Activated T-cell treated with anti-CD3 and anti-CD28 coated beads, Interleukin-2, amount 50 U/mL, for 4 hours (primary cell): Measurements from ENCODE around the gene MVB12B. TPM values are rescaled to one million over a fixed set of nuclear protein-coding genes. Genes with fewer than 3 reads are reported as not detected.

Experiments
- ATAC-seq, 2 donors: fragments of 200-7000 bp; cut with Tn5 transposase; one replicate each; pipeline ENCODE4 v1.10.0; 2021
- DNase-seq: peaks from one replicate; pipeline ENCODE4 v3.0.0-alpha.2; 2020
- H3K27me3 Mint-ChIP-seq: one replicate; pipeline ENCODE4 v1.8.0; 2021; ENCODE audit warnings: low read depth, mixed read lengths
- H3K36me3 Mint-ChIP-seq: one replicate; pipeline ENCODE4 v1.8.0; 2022; ENCODE audit warnings: mixed read lengths; ENCODE audit not compliant: insufficient read depth
- H3K4me1 Mint-ChIP-seq: one replicate; pipeline ENCODE4 v1.8.0; 2021; ENCODE audit warnings: low read depth, mixed read lengths
- H3K4me3 Mint-ChIP-seq: one replicate; pipeline ENCODE4 v1.8.0; 2021; ENCODE audit warnings: mild to moderate bottlenecking, moderate library complexity, mixed read lengths
- H3K9me3 Mint-ChIP-seq: one replicate; pipeline ENCODE4 v1.8.0; 2021; ENCODE audit warnings: mixed read lengths
- total RNA-seq, 3 donors: library from RNA; stranded (reverse); gene quantifications; one replicate each; pipeline ENCODE4 v1.2.1, GENCODE V29; 2021

MVB12B gene
- total RNA-seq, 3 donors from 2014 or later = 3.7 to 4.5 (median 4.1) TPM

DNA sequence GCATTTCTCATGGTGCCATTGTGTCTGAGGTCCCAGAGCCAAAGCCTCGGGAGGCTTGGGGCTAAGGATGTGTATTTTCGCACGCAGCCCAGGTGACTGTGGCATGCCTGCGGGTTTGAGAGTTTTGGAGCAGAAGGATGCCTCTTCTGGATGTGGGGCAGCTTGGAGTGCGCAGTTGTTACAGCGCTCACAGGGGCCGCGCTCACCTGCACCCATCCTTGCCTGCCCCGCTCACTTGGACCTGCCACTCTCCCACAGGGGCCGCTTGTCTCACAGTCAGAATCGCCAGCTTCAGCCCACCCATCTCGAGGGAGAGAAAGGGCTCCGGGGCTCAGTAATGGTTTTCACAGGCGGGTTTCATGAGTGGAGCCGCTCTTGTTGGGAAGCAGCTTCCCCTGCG, 132.9 kb downstream of the MVB12B start:
- H3K9me3 Mint-ChIP-seq = no peaks in the 10 kb centered on the region
- no peak overlapping the region for H3K4me3 Mint-ChIP-seq
- no peaks in the 10 kb centered on the region for H3K4me1 Mint-ChIP-seq
- ATAC-seq (no peak), DNase-seq (no peak)
- peaks cover 5% of the 10 kb centered on the region for H3K36me3 Mint-ChIP-seq
- H3K27me3 Mint-ChIP-seq = no peaks in the 10 kb centered on the region

DNA sequence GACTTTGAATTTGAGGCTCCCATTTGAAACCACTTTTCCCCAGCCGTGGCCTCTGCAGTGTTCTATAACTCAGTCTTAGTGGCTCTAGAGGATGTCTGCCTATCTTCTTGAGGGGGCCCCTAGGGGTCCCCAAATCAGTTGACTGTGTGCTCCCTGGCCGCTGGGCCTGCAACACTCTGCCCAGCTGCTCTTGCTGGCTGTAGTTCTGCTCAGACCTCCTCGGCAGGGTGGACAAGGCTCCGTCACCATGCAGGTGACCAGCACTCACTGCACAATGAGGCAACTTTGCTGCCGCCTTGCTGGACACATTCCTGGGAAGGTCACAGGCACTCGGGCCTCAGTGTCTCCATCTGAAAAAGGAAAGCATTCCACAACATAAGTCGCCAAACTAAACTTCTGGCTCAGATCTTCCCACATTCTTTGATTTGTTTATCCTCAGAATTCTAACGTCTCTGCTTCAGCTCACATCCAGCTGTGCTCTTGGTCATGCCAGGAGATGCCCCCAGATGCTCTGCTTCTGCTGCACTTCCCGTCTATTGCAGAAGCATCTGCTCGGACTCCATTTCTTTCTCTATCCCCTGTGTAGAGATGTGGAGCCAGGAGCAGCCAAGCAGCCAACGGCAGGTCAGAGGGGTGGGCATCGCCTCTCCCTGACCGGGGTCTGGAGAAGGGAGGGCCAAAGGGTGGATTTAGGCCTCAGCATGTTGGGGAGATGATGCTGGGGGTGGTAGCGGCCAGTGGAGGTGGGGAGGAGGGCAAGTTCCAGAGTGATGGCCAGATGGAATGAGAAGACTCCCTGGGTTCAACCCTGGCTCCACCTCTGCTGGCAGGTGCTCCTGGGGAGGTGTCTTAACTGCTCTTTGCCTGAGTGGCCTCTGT, 133.6 kb downstream of the MVB12B start:
- H3K4me1 Mint-ChIP-seq = no peaks in the 10 kb centered on the region

DNA sequence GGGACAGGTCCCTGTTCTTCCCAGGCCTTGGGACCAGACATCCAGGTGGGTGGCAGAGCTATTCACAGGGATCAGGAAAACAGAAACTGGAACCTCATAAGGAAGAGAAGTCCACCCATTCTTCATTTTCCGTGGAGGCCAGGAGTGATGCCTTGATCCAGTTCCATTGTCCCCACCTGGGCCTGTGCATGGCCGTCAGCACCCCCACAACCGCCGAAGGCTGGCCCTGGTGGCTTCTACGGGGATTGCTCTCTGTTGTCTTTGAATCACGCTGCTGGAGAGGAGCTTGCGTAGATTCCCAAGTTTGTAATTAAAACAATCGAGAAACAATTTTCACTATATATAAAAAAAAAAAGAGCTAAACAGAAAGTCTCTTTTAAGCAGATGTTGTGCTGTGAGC, 134.4 kb downstream of the MVB12B start:
- Mint-ChIP-seq H3K27me3 (no peaks in the 10 kb centered on the region), H3K4me3 (no peak overlapping the region), H3K36me3 (peaks cover 3% of the 10 kb centered on the region), H3K9me3 (no peaks in the 10 kb centered on the region), H3K4me1 (no peaks in the 10 kb centered on the region)
- no peak for ATAC-seq
- DNase-seq = no peak

More for the DNA sequence above, 133.6 kb downstream of the MVB12B start:
- ATAC-seq (no peak), DNase-seq (no peak)
- peaks cover 3% of the 10 kb centered on the region for H3K36me3 Mint-ChIP-seq
- H3K27me3 Mint-ChIP-seq = no peaks in the 10 kb centered on the region
- no peaks in the 10 kb centered on the region for H3K9me3 Mint-ChIP-seq
- H3K4me3 Mint-ChIP-seq = no peak overlapping the region

DNA sequence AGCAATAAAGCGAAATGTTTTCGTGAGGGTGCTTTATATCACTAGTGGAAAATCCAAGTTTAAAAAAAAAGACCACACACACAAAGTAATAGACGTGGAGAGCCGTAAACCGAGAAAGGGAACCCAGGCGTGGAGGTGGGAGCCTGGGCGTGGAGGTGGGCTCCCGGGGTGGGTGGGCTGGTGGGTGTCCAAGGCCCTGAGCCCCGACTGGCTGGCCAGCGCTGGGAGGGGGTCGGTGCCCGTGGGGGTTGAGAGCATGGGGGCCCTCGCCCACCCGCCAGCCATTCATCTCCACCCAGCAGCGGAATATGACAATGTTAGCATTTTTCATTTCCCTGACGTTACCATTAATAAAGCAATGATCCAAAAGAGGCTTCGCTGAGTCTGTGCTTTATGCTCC, 135.0 kb downstream of the MVB12B start:
- peaks cover 3% of the 10 kb centered on the region for H3K36me3 Mint-ChIP-seq
- no peaks in the 10 kb centered on the region for H3K9me3 Mint-ChIP-seq
- H3K4me1 Mint-ChIP-seq = no peaks in the 10 kb centered on the region
- DNase-seq (no peak), ATAC-seq (no peak)
- H3K4me3 Mint-ChIP-seq = no peak overlapping the region
- H3K27me3 Mint-ChIP-seq = no peaks in the 10 kb centered on the region

DNA sequence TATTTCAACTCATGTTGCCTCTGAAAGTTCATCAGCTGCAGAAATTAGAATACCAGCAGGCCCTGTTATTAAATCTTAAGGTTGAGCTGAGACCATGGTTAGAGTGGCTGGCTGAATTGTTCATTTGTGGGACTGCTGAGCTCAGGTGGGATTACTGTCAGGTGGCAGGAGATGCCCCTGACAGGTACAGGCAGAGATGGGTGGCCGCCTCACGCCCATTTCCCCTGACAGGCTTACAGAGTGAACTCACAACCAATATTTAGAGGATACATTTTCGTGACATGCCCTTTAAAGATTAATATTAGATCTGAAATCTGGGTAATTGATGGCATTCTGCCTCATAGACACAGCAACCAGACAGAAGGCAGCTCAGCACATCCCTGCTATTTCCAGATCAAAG, 136.0 kb downstream of the MVB12B start:
- Mint-ChIP-seq H3K9me3 (no peaks in the 10 kb centered on the region), H3K36me3 (peaks cover 3% of the 10 kb centered on the region), H3K4me3 (no peak overlapping the region), H3K4me1 (peaks cover 6% of the 10 kb centered on the region), H3K27me3 (no peaks in the 10 kb centered on the region)
- ATAC-seq = no peak
- DNase-seq = no peak

DNA sequence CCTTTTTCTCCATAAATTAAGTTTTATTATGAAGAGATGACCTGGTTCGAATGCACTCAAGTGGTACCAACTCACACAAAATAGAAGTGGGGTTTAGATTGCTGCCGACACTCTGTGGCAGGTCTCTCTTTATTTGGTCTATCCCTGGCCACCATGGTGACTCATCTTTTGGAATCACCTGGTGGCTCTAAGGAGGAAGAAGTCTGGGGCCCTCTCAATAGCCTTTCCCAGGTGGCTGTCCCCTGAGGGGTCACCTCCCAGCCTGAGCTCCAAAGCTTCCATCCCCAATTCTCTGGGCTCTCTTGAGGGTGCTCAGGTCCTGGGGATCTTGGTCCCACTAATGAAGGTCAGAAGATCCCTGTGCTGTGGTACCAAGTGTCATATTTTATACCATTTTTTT, 136.8 kb downstream of the MVB12B start:
- DNase-seq (no peak), ATAC-seq (no peak)
- Mint-ChIP-seq H3K27me3 (no peaks in the 10 kb centered on the region), H3K9me3 (no peaks in the 10 kb centered on the region), H3K4me3 (no peak overlapping the region), H3K4me1 (peaks cover 13% of the 10 kb centered on the region), H3K36me3 (peaks cover 3% of the 10 kb centered on the region)

DNA sequence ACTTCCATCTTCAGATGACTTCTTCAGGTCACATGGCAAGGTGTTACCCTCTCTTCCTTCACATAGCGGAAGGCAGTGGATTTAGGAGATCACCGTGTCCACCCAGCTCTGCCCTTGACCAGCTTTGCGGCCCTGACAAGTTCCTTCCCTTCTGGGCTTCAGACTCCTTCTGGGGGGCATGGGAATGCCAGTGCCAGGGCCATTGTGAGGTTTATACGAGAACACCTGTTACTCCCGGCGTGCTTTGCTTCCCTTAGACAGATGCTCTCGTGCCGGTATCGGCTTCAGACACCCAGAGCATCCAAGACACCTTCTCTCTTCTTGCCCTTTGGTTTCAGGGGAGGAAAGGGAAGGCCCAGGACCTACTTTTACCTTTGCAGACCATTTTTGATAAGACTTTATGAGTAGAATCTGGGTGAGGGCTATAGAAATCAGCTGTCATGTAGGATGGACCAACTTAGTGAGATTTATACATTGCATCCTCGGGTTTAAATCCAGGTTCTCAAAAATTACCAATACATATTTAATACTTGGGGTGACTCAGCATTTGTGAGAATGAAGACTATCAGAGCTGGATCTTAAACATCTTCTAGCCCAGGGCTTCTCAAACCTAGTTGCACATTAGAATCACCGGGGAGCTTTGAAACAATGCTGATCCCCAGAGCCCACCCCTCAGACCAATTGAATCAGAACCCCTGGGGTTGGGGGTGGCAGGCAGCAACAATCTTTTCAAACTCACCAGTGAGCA, 138.2 kb downstream of the MVB12B start:
- ATAC-seq = no peak
- Mint-ChIP-seq H3K4me3 (no peak overlapping the region), H3K36me3 (peaks cover 3% of the 10 kb centered on the region), H3K27me3 (no peaks in the 10 kb centered on the region), H3K9me3 (no peaks in the 10 kb centered on the region), H3K4me1 (peaks cover 27% of the 10 kb centered on the region)
- DNase-seq = no peak

DNA sequence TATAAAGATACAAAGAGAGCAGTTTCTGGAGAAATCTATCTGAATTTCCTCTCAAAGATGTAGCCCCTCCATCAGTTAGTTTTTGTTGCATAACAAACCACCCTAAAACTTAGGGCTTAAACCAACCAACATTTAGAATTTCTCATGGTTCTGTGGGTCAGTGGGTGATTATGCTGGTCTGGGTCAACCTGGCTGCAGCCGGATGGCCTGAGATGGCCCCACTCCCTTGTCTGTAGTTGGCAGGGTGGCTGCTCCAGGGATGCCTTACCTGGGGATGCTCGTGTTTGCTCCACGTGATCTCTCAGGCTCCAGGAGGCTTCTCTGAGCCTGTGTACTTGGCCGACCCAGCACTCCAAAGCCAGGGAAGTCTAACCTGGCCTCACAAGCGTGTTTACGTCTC, 139.3 kb downstream of the MVB12B start:
- Mint-ChIP-seq H3K4me3 (no peak overlapping the region), H3K4me1 (peaks cover 38% of the 10 kb centered on the region), H3K9me3 (no peaks in the 10 kb centered on the region), H3K36me3 (peaks cover 3% of the 10 kb centered on the region), H3K27me3 (no peaks in the 10 kb centered on the region)
- no peak for DNase-seq
- ATAC-seq = no peak

DNA sequence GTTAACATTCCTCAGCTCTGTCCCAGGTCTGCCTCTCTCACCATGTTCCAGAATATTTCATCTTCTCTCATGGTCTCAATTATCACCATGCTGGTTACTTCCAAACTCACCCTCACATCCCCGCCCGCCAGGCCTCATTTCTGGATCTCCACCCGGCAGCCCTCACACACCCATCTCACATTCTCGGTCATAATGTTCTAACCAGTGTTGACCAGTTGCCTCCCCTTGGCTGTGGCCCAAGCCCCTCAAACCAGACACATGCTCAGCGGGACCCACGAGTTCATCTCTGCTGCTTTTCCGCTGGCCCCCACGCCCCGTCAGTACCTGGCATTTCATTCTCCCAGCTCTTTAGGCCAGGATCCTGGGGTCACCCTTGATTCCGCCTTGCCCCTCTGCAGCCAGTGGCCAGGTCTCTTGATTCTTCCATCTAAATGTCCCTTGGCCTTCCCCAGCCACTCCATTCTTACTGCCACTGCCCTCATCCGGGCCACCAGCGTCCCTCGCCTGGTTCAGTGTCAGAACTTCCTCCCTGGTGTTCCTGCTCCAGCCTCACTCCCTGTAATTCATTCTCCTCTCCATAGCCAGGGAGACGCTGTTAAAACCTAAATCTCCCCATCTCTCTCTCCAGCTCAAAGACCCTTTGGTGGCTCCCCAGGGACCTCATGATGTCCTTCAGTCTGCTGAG, 141.7 kb downstream of the MVB12B start:
- DNase-seq = no peak
- H3K4me3 Mint-ChIP-seq = no peak overlapping the region
- H3K27me3 Mint-ChIP-seq = no peaks in the 10 kb centered on the region
- peaks cover 61% of the 10 kb centered on the region for H3K4me1 Mint-ChIP-seq
- H3K9me3 Mint-ChIP-seq = no peaks in the 10 kb centered on the region
- ATAC-seq = no peak
- H3K36me3 Mint-ChIP-seq = peaks cover 3% of the 10 kb centered on the region

DNA sequence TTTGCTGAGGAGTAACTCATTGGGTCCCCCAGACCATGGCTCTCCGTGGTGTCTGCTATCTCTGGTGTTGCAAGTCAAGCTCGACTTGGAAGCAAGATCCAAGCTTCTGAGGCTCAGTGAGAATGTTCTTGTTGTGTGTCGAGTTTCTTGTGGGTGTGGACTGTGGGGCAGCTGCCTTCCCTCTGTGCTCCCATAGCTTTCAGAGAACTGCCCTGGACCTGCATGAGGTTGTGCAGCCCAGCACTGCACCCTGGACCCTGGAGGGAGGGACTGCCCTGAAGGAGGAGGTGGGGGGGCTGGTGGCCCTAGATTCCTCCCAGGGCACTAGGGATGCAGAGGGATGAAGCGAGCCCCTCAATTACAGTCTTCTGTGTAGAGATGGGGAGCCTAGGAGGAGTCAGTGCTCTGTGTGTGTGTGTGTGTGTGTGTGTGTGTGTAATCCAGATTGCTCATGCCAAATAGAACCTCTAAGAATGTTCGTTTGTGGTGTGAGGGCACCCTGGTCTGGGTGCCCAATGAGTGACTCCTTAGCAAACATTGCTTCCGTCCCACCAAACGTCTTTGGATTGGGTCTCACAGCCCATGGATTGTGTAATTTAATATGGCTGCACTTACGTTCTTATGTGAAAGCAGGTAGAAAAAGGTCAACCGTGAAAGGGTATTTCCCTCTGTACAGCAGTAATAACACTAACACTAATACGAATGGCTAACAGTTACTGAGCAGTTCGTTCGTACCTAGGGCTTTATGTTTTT, 143.8 kb downstream of the MVB12B start:
- Mint-ChIP-seq H3K27me3 (no peaks in the 10 kb centered on the region), H3K9me3 (no peaks in the 10 kb centered on the region), H3K4me1 (peaks cover 75% of the 10 kb centered on the region), H3K4me3 (peak overlapping the region; percentile 69), H3K36me3 (no peaks in the 10 kb centered on the region)
- no peak for DNase-seq
- ATAC-seq = peak; percentile 45 to 48

DNA sequence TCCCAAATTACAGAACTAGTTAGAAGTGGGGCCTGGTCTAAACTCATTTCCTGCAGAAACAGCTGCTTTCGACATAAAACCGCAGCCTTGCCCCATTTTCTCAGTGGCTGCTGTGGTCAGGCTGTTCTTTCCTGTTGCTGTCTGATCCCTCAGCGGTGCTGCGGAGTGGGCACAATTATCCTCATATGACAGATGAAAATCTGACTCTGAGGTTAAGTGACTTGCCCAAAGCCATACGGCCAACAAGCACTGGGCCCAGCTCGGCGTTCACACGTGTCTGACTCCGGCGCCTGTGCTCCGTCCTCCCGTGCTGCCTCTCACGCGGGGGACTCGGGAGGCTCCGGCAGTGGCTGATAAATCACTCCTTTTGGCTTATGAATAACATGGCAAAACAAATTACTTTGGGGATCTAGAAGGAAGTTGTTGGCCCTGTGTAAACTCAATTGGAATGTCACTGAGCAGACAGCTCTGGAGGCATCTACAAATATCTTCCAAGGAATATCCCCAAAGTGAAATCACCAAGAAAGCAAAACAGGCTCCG, 144.5 kb downstream of the MVB12B start:
- Mint-ChIP-seq H3K36me3 (no peaks in the 10 kb centered on the region), H3K4me1 (peaks cover 75% of the 10 kb centered on the region), H3K9me3 (no peaks in the 10 kb centered on the region), H3K27me3 (no peaks in the 10 kb centered on the region), H3K4me3 (peak overlapping the region; percentile 69)
- ATAC-seq = peak; percentile 93 to 94
- DNase-seq = peak; percentile 50

DNA sequence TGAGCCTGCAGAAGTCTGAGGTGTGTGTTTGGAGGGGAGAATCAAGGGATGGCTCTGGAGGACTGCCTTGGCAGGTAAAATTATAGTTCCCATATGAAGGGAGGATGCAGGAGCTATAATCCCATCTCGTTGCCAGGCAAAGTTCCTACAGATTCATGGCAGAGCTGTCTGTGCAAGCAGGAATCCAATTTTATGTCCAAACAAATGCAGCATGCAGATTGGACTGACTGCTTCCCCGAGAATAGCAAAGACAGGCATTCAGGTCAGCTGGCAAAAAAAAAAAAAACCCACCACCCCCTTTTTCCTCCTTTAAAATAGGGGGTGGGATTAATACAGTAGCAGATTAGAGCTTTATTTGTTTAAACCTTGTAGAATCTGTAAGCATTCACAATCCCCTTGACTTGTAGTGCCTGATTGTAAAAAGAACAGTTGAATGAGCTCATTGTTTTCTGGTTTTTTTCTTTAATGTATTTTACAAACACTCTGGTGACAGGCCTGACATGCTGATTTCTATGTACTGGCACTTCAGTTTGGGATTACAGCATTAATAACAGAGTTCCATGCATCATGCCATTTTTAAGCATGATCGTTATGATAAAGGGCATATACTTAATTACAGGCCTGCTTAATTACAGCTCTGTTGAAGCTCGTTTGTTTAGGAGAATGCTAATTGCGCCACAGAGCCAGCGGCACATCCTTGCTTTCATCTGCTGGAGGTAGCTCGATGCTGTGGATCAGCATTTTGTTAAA, 145.7 kb downstream of the MVB12B start:
- no peaks in the 10 kb centered on the region for H3K36me3 Mint-ChIP-seq
- no peak overlapping the region for H3K4me3 Mint-ChIP-seq
- peaks cover 73% of the 10 kb centered on the region for H3K4me1 Mint-ChIP-seq
- H3K9me3 Mint-ChIP-seq = no peaks in the 10 kb centered on the region
- no peaks in the 10 kb centered on the region for H3K27me3 Mint-ChIP-seq
- no peak for ATAC-seq
- no peak for DNase-seq

DNA sequence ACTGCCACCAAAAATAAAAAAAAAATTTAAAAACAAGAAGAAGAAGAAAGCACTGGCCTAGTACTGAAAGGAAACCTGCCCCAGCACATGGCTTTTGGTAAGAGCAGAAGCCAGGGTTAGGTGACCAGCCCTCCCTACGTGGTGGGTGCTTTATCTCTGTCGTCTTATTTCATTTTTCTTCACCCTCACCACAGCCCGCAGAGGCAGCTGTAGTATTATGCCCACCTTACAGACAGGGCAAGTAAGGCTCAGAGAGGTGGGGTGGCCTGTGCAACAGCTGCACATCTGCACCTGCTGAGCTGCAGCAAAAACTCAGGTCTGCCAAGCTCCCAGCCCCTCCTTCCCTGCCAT, 146.3 kb downstream of the MVB12B start:
- Mint-ChIP-seq H3K4me3 (no peak overlapping the region), H3K9me3 (no peaks in the 10 kb centered on the region), H3K27me3 (no peaks in the 10 kb centered on the region), H3K36me3 (no peaks in the 10 kb centered on the region), H3K4me1 (peaks cover 69% of the 10 kb centered on the region)
- ATAC-seq (no peak), DNase-seq (no peak)
